HG03139 (cell line): Measurements from ENCODE around the gene STEAP4.
A peak's percentile ranks its signal among the peaks of the same experiment; 100 is the strongest.

ENCODE experiments used
- ATAC-seq: cut with Tn5 transposase; IDR thresholded peaks from one replicate; pipeline ENCODE4 v1.9.1; 2021; ENCODE audit not compliant: unreplicated experiment

STEAP4 gene

DNA sequence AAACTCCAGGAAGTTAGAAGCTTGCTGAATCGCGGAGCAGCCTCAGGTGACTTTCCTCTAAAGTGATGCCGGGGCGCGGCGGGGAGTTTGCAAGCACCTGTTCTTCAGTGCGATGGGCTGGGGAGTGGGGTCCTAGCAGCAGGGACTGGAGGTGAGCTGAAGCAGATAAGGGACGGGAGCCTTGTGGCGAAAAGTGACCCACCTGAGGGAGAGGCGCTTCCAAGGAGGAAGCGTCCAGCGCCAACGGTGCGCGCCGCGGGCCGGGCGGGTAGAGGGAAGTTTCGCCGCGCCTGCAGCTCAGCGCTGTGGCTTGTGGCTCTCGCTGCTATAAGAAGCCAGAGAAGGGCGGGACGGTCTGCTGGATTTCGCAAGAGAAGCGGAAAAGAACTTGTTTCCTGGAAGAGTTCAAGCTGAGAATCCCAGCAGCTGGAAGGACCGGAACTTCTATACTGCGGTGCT is at the start of gene STEAP4:
STEAP4 (minus strand) TSS at position 305 of the 459 bp plus-strand sequence. CDS start 22,625 bp downstream, outside the sequence.
- ATAC-seq, result no peak

DNA sequence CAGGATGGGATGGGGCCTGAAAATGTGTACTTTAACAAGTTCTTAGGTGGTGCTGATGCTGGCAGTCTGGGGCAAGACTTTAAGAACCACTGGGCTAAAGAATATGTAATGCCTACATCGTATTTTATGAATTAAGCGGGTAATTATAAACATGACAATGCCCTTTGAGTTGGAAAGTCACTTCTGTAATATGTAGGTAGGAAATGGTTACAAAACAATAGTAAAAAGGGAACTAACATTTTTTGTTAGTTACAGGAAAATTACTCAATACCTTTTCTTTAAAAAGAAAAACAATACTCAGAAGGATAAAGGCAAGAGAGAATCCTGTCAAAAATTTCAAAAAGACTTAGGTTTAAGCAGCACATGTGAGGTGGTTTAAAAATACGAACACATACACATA is 48.3 kb upstream of the STEAP4 start:
- no peak for ATAC-seq

DNA sequence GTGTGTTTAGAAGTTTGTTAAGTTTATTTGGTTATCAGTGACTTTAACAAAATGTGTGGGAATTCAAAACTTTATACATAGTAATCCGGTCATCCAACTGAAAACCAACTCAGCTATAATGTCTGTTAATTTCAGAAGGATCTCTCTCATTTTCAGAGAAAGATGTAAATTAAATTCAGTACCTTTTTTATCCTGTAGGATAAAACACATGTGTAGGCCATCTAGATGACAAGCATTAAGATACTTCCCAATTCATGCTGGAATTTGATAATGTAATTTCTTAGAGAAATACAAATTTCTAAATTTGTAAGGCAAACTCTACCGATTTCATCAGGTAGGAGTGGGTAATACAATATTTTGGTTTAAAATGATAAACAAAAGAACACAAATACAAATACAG is 43.4 kb upstream of the STEAP4 start:
- ATAC-seq, result no peak

DNA sequence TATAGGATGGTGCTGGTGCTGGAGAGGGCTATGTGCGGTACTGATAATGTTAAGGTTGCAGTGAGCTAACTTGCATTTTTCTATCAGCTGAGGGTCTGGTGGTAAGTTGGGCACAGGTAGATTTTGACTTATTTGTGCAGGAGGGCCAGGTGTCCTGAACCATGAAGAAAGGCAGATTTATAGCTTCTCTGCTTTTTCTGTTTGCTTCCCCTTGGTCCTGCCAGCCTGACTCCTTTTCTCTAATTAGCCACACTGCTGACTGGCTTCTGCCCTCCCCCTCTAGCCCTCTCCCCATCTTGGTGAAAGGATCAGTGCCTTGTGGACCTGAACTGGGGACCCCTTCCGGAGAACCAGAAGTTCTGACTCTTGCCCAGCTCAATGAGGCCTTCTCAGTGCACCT is 40.8 kb upstream of the STEAP4 start:
- no peak for ATAC-seq

DNA sequence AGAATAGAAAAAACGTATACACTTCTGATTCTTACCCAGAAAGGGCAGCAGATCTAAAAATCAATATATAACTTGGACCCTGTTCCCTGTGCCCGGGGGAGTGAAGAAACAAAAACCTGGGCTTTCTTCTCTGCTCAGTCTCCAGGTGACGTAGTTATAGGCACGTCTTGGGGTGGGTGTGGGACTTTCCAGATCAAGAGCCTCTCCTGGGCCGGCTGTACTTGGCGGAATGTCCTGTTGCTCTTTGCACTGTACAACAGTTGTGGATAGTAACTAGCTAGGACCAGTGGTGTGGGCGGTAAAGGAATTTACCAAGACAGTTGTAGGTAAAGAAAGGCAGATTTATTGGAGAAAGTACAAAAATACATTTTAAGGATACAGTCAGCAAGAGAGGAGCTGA is 40.4 kb upstream of the STEAP4 start:
- ATAC-seq, result no peak

DNA sequence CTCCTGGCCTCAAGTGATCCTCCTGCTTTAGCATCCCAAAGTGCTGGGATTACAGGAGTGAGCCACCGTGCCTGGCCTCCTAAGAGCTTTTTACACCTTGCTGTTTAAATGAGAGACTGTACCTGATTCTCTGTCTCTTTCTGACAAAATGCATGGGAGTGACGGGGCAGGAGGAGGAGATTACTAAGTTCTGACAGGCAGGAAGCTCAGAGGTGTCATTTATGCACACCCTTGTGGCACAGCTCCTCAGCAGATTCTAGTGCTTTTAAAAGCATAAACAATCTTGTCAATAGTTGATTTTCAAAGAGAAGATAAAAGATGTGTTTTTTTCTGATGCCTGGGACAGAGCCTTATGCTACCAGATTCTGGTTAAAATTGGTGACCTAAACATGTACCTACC is 39.7 kb upstream of the STEAP4 start:
- ATAC-seq, result no peak

DNA sequence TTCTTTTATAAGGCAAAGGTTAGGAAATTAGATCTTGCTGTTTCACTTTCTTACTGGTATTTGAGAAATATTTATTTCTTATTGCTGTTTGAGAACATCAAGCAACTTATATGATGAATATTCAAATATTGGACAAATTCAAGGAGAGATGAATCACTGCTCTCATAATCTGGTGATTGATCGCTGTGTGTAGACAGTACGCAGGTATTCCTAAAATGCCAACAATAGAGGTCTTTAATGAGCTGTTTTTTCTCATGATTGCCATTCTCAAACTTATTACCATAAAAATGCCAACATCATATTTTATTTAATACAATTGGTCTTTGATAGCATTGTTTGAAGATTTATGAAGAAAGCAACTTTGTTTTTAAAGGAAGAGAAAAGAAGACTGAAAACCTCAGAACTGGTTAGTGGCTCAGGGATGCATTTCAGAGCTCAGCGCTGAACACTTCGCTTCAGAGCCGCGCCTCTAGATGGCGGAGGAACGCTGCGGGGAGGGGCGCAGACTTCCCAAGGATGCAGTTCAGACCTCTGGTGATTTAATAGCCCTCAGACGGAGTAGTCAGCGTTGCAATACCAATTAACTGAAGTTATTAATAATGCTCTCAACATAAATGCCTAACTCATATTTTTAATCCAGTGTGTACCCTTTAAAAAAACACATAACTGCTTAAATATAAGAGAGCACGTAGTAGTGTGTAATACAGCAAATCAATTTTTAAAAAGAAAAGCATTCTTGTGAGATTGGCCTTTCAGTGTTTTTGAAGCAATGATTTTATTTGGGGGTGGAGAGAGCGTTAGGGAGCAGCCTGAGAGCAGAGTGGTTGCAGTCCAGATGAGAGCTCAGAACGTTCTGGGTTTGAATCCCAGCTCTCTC is 38.5 kb upstream of the STEAP4 start:
- peak; percentile 61 for ATAC-seq

DNA sequence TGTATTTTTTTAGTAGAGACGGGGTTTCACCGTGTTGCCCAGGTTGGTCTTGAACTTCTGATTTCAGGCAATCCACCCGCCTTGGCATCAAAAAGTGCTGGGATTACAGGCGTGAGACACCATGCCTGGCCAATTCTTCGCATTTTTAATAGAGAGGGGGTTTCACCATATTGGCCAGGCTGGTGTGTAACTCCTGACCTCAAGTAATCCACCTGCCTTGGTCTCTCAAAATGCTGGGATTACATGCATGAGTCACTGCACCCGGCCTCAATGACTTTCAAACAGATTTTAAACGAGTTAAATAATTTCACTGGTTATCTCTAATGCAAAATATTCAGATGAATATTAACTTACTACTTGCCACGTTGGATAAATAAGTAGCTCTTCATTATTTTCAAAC is 37.6 kb upstream of the STEAP4 start:
- no peak for ATAC-seq

DNA sequence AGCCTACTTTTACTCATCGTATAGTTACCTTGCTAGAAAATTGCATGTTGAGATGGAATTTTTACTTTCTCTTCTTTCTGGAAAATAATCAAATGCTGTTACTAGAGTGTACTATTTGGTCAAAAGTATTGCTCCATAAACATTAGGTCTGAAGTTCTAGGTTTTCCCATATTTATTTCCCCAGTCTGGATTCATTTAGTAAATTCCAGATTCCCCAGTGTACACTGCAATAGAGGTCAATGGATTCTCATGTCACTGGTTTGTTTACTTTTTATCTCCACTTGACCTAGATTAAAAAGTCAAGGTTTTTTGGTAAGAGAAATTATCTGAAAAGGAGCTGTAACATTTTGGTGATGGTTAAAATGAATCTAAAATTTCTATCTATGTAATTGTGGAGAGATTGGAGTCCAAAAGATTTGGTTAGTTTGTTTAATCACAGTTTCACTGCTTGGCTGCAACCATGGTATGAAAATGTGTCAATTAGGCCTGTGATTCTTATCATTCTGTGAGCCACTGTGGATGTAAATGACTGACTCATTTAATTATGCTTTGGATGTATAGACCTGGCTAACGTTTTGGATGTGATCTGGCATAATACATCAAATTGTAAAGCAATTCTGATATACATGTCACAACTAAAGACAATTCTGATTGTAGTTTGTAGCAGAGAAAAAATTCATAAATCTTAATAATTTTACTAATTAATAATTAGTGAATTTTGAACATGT is 32.7 kb upstream of the STEAP4 start:
- no peak for ATAC-seq

DNA sequence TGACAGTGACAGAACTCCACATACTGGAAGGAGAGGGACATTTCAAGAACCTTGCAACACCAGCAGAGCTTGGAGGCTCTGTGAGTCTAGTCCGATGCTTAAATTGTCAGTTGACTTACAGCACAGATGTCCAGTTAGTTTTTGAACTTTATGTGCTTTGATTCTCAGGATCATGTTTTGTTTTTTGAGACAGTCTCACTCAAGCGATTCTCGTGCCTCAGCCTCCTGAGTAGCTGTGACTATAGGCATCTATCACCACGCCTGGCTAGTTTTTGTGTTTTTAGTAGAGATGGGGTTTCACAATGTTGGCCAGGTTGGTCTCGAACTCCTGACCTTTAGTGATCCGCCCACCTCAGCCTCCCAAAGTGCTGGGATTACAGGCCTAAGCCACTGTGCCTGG is 31.8 kb upstream of the STEAP4 start:
- ATAC-seq, result no peak

DNA sequence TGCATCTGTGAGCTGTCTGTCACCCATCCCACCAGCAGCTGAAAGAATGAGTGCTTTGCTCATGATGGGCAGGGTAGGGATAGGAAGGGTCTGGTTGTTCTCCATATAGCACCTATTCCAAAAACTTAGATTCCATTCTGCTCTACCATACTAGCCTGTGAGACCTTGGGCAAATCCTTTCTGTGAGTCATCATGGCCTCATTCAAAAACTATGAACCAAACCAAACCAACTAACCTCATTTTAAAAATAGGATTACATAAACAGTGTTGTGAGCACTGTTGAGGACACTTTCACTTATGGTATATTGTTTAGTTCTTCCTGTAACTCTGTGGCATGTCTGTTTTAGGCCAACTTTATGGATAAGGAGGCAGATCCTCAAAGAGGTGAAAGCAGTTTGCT is 30.9 kb upstream of the STEAP4 start:
- no peak for ATAC-seq

DNA sequence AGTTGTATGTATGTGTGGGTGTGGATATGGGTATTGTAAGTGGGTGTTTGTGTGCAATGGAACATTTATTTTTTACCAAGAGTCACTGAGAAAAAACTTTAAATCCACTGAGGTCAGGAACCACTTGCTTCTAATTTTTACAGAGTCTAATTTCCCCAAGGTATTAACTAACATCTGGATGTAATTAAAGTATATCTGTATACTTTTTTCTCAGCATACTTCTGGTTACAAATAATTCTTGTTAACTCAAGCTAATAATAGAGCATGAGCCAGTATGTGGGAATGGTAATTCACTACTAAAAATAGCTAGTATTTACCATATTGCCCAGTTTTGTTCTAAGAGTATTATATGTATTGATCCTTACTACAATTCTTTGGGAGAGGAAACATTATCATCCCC is 24.6 kb upstream of the STEAP4 start:
- no peak for ATAC-seq

DNA sequence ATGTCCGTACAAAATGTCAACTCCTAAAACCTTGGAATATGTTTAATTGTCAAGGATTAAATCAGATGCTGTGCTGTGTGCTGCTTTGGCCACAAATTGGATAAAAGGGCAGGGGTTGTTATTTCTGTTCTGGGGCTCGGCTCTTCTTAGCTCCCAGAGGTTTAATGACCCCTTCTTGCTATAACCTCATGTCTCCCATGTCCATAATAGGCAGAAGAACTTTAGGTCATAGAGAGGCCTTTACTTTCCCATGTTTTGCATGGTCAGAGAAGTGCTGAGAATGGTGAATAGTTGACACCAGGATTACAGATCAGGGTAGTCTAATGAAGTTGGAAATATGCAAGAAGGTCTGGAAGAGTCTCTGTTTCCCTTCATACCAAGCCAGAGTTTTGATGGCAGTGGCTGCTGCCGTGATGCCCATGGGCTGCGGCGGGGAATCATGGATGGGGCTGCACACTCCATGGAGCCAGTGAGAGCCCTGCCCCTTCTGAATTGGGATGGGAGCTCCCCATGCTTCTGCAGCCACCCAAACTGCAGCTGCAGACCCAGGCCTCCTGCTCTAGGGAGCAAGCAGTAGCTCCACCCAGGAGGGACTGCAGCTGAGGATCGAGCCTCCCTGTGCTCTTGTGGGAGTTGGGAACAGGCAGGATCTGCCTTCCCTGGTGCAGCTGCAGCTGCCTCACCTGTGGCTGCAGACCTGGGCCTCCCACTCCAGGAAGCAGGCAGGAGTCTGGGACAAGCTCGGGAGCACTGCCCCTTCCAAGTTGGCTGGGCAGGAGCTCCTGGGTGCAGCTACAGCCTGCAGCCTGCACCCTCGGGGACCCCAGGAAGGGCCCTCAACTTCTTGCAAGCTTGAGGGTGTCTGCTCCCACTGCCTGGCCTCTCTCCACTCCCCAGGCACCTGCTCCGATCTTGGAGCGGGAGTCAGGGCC is 23.1 kb upstream of the STEAP4 start:
- no peak for ATAC-seq

DNA sequence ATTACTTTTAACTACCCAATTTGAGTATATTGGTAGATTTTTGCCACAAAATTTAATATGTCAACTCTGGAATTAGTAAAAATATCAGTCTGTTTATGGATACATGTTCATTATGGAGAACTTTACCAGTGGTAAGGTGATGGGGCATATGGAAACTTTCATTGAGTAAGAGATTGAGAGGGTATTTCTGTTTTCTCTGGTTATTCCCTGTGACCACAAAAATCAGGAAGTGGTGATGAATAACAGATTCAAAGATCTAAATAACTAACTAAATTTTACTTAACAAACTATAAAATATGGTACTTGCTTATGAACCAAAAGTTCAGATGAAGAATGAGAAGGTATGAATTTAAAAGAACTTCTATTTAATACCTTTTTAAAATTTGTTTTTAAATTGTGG is 22.1 kb upstream of the STEAP4 start:
- ATAC-seq, result no peak

DNA sequence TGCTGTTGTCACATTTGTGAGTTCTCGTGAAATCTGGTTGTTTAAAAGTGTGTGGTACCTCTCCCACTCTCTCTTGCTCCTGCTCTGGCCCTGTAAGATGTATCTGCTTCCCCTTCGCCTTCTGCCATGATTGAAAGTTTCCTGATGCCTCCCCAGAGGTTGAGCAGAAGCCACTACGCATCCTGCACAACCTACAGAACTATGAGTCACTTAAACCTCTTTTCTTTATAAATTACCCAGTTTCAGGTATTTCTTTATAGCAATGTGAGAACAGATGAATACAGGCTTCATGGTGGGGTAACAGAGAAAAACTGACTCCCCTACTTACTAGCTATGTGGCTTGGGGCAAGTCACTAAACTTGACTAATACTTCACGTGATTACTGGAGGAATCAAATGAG is 18.0 kb upstream of the STEAP4 start:
- no peak for ATAC-seq

DNA sequence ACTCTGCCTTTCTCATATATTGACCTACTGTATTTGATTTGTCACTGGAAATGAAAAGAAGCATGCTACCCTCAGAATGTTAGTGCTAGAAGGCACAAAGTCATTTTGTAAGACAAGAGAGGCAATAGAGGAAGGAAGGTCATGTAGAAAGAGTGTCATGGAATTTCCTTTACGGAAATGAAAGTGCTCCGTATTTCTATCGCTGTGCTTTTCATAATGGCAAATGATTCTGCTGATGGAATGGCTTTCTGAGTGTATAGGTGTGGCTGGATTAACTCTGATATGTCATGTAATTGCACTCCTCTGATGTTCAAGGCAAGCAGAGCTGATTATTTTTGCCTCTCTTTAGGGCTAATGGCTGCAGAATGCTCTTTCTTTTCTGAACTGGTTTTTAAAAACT is 15.5 kb upstream of the STEAP4 start:
- ATAC-seq, result no peak

DNA sequence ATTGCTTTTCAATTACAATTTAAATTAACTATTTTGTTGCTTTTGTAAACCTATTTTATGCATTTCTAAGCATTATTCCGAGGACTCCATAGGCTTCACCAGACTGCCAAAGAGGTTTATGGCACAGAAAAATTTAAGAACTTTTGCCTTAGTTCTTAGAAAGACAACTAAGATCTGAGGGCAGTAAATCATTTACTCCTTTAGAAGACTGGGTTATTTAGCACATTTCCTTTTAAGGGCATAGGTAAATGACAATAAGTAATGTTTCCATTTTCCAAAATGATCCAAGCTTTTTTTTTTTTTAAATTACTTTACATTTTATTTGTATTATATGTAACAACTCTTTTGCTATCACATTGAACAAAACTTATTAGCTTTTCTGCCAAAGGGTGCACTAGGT is 15.0 kb upstream of the STEAP4 start:
- no peak for ATAC-seq

DNA sequence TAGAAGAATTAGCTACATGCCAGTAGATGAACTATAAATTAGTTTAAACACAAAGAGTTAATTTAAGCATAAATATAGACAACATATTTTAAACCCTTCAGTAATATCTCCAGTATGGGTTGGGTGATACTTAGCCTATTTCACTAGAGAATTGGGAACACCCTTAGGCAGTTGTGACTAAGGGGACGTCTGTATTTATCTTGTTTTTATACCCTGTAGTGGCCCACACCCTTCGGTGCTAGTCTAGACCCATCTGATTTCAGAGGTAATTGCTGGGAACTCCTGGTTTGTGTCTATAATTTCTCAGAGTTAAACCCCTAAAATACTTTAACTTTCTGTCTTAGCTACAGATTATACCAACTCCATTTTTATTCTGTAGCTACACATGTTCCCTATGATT is 11.5 kb upstream of the STEAP4 start:
- ATAC-seq, result no peak

DNA sequence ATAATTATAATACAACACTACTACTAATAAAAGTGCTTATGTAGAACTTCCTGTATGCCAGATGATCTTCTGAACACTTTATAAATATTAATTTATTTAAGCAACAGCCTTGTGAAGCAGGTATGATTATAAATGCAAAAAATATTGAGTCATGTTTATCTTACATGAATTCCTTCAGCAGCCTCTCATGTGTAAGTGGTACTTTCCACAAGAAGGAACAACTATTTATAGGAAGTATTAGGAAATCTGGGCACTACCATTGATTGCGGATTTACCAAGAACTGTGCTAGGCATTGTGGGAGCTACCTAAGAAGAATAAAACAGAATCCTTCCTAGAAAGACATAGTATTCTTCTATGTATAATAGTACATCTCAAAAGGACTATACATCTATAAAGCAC is 10.7 kb upstream of the STEAP4 start:
- no peak for ATAC-seq

DNA sequence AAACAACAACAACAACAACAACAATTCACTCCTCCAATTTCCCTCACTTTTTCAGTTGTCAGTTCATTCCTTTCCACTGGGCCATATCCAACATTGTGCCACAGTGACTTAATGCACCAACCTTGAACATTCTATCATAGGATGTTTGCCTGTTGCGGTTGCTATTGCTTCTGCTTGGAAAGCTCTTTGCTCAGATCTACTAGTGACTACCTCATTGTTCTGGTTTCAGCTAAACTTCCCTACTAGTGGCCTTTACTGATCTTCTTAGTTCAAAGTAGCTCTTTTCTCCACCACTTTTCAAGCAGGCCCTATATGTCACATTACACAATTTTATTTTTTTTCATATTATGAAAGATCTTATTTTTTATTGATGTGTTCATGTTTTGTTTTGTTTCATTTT is 9.8 kb upstream of the STEAP4 start:
- ATAC-seq, result no peak

DNA sequence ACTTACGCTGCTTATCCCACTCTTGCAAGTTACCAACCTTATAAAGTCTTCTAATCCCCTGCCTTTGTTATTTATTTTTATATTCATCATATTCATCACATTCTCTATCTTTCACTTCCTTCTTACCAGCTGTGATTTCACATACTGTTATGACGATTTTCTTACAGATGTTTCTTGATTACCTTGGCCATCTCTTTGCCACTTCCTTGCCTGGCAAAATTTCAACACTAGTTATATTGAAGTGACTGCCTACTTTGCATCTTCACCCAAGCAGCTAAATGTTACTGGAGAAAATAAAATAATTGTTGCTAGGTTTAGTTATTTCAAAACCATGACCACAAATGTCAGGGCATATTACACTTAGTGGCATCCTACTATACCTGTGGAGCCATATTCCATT is 8.8 kb upstream of the STEAP4 start:
- ATAC-seq, result no peak
